GM18519 (cell line): Measurements from ENCODE around the gene ATP11A.

Source experiments
- ATAC-seq: cut with Tn5 transposase; IDR thresholded peaks from one replicate; pipeline ENCODE4 v1.9.1; 2021; ENCODE audit warnings: mild to moderate bottlenecking, moderate library complexity; ENCODE audit not compliant: unreplicated experiment, low FRiP score

The ATP11A gene

DNA sequence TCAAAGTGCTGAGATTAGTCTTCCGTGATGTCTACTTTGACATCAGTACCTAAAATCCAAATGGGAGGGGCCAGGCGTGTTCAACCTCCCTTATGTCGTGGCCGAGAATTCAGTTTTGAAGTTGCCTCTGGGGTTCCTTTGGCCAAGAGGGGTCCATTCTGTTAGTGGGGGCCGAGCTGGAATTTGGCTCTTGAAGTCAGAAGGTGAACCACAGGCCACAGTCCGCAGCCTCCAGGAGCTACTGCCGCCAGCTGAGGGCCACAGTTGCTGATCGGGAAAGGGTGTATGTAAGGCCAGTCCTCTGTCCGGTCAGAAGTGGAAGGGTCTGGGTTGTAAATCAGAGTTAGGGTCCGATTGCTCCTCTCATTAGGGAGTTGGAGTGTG is 31.0 kb downstream of the ATP11A start:
- no peak for ATAC-seq

DNA sequence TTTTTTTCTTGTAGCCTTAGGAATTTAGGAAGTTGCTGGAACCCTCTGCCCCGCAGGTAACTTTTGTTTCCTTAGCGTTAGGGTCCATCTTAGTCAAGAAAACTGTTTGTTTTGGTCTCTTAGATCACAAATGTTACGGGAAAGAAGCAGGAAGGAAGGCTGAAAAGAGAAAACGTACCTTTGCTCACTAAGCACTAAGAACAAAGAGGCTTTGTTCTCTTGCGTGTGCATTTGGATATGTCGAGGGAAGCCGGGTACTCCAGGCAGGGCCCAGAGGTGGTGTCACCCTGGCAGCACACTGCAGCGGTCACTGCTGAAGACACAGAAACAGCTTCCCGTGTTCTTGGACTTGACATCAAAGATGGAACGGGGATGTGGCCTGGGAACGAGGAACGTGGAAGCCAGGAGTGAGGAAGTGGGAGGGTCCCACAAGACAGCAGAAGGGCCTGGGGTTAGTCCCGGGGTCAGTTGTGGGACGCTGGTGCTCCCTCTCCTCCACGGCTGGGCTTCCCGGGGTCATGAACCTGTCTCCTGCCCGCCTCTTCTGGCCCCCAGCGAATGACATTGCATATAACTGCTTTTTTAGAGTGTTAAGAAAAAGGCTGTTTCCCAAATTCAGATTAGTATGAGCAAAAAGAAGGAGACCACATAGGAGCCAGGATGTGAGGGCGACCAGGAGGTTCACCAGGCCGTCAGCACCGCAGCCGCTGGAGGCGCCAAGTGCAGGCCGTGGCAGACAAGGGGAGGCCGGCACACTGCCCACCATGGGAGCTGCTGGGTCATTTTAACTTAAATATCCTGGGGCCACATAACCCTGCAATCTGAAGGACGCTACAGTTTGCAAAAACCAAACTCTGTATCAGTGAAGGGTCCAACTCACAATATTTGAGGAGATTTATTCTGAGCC is 31.6 kb downstream of the ATP11A start:
- no peak for ATAC-seq

DNA sequence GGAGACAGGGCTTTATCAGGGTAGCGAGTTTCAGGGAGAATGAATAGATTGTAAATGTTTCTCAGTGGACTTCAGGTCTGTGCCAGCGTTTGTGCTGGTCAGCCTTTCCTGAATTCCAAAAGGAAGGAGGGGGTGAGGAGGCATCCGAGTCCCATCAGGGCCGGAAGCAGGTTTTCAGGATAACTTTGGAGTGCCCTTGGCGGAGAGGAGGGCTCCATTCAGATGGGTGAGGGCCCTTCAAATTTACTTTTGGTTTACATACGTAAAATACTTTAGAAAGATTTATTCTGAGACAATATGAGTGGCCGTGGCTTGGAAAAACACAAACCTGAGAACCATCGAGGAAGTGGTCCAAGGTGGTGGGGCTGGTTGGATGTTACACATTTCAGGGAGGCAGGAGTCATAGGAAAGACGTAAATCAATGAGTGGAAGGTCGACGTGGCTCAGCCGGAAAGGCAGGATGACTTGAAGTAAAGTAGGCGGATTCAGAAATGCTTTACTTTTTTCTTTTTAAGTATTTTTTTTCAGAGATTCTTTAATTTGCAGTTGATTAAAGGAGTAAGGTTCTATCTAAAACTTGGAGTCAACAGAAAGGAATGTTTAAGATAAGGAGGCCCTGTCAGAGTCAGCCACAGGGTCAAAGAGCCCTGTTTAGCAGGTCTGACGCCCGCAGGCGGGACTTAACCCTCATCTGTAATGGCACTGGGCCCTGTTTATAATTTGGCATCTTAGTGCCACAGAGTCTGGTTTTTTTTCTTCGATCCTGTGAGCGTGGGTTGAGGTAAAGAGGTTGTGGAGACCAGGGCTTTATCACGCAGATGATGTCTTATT is 32.8 kb downstream of the ATP11A start:
- no peak for ATAC-seq

DNA sequence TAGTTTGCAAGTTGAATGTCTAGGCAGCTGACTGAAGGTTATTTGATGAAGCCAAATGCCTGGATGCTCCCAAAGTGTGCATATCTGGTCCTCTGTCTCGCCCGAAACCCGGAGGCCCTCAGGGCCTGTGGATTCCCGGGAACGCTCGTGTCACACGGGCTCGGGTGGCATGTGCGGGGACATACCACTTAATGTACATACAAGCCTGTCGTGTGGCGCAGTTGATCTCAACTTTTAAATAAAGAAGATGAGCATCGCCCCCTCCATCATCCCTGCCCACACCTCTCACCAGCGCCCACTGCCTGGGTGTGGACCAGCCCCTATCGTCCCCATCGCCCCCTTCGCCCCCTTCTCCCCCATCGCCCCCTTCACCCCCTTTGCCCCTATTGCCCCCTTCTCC is 33.9 kb downstream of the ATP11A start:
- ATAC-seq: no peak

DNA sequence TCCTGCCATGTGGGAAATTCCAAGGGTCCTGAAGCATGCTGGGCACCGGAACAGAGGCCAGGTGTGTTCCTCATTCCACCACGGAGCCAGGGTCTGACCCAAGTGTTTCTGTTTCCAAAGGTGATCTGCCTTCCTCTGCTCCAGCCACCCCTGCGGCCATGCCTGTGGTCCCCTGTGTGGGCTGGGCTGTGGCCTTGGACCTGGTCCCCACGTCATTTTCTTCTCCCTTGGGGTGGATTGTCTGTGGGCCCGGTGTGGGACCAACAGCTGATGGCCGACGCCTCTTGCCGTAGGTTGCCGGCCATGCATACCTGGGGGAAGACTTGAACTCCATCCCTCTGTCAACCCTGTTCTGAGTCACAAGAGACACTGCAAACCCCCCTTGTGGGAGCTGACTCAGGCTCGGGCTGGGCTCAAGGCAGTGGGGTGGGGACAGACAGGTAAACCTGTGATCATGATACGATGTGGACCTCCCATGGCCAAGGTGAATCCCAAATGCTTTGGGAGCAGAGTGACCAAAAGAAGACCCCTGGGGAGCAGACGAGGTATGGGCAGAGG is 35.0 kb downstream of the ATP11A start:
- no peak for ATAC-seq

DNA sequence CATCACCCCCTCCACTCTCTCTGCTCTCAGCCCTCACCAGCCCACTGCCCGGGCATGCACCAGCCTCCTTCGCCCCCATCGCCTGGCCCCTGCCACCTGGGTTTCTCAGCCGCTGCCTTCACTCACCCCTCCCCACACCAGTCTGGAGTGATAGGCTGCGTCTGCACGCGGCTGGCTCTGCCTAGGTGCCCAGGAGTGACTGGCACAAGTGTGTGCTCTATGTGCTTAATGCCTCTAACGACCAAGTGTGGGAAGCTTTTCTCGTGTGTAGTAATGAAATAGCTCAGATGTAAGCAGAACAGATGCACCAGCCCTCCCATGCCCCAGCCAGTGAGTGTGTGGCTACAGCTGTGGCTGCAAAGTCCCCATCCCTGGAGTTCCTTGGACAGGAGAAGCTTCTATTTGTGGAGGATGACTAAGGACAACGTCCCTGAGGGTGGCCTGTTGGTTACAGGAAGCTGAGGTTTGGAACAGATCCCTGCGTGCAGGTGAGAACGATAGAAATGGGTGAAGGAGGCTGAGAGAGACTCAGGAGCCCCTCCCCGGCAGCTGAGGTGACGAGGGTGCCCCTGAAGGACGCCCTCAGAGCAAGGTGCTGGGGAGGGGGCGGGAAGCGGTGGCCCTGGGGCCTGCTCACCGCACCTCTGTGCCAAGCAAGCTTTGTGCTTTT is 35.6 kb downstream of the ATP11A start:
- ATAC-seq: no peak

DNA sequence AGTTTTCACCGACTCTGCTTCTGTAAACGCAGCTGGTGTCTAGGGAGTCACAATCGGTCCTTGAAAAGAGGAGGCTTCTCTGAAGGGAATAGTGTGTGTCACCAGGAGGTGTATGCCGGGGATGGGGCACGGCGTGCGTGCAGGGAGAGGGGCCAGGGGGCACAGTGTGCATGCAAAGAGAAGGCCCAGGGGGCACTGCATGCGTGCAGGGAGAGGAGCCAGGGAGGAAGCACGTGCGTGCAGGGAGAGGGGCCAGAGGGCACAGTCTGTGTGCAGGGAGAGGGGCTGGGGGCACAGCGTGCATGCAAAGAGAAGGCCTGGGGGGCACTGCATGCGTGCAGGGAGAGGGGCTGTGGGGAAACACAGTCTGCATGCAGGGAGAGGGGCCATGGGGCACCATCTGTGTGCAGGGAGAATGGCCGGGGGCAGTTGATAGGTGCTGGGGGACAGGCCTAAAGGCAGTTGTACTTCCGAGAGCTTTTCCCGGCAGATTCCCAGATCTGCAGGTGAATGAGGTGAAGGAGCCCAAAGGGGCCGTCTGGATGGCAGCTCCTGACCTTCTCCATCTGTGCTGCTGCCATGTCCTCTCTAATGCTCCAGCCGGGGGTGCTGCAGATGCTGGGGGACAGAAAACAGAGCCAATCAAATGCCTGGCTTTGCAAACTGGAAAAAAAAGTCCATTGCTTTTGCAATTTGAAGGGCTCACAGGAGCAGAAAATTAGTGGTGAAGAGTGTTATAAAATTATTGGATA is 36.4 kb downstream of the ATP11A start:
- ATAC-seq: no peak

DNA sequence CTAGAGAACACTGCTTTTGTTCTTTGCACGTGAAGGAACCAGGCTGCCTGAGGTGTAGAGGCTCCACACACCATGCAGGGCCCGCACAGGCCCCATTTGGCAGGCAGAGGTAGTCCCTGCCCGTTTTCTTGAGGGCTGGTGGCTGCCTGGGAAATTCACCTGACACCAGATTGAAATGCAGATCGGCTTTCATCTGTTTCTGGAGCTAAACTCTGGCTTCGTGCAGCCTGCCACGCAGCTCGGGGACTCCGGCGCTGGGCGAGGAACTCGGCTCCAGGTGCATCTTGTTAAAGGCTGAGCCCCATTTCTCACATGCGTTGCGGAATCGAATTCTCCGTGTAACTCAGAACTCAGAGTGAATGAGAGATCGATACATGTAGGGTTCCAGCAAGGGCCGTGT is 37.7 kb downstream of the ATP11A start:
- no peak for ATAC-seq

DNA sequence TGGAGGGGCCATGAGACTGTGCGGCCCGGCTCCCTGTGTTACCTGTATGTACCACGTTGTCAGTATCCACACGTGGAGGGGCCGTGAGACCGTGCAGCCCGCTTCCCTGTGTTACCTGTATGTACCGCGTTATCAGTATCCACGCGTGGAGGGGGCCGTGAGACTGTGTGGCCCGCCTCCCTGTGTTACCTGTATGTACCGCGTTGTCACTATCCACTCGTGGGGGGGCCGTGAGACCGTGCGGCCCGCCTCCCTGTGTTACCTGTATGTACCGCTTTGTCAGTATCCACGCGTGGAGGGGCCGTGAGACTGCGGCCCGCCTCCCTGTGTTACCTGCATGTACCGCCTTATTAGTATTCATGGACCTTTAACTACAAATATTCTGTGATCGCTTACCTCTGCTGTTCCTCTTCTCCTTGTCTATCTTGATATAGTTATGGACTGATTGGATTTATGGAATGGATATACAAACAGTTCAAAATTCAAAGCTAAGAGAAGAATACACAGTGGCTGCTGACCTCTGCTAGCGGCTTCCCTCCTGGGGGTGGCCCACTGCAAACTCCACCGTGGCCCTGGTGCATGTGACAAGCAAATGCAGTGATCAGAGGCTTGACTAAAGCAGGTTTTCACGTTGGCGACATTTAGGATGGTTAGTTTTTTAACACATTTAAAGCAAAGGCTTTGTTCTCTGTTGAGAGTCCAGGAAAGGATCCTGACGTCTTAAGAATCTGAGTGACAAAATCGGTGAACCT is 38.7 kb downstream of the ATP11A start:
- no peak for ATAC-seq

DNA sequence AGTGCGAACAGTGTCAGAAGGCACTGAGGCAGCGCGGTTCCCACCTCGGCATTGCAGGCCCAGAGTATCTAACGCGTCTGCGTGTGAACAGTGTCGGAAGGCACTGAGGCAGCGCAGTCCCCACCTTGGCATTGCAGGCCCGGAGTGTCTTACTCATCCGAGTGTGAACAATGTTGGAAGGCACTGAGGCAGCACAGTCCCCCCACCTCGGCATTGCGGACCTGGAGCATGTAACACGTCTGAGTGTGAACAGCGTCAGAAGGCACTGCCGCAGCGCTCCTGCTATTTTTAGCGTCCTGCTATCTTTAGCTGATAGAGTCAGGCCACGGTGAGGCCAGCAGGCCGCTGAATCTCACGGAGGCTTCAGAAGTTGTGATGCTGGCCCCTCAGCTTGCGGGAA is 39.6 kb downstream of the ATP11A start:
- ATAC-seq: no peak

DNA sequence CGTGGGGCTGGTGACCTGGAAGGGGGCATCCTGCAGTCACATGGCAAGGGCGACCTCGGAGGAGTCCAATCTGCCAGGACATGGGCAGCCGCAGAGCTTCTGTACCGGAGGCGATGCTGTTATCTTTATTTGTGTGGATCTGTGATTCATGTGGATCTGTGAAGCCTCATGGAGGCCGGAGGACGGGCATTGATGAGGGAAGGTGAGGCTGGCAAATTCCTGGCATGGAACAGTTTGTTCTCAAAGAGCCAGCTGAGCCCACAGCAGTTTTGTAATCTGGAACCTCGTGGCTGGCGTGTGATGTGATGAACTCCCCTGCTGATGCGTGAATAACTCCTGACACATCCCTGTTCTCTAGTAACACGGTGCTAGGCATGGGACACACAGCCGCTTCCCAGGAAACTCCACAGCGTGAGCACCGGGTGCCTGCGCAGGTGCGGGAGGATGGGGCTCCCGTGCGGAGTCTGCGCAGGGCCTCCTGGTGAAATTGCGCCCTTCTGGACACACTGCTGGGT is 40.4 kb downstream of the ATP11A start:
- no peak for ATAC-seq

DNA sequence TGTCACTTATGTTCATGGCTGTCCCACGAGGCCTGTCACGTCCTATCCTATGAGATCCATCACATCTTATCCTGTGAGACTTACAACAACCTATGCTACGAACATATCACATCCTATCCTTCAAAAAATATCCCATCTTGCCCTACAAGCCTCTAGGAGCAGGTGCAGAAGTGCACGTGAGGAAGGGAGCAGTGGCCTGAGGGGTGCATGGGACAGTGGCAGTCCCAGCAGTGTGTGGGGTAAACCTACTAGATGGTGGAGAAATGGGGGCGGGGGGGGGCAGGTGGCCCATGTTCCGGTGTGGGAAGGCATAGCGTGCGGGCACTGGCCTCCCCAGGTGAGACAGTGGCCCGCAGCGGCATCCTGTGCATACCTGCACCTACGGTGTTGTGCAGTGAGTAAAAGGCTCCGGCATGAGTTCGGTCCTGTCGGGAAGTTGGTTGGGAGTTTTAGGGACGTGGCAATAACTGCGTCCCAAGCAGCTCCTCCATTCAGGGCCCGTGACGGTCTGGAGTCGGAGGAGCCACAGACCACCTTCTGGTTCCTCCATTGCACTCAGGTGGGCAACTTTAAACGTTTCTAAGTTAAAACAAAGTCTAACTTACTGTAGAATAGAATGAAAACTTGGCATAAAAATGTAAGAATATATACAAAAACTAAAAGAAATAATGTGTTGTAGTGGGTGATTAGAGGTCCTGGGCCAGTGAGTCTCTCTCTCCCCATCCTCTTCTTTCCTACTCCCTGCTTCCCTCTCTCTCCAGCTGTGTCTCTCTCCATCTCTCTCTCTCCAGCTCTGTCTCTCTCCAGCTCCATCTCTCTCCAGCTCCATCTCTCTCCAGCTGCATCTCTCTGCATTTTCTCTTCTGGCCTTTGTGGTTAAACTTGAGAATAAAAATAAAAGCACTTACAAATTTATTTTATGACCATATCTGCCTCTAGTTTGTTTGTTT is 42.1 kb downstream of the ATP11A start:
- ATAC-seq: no peak

DNA sequence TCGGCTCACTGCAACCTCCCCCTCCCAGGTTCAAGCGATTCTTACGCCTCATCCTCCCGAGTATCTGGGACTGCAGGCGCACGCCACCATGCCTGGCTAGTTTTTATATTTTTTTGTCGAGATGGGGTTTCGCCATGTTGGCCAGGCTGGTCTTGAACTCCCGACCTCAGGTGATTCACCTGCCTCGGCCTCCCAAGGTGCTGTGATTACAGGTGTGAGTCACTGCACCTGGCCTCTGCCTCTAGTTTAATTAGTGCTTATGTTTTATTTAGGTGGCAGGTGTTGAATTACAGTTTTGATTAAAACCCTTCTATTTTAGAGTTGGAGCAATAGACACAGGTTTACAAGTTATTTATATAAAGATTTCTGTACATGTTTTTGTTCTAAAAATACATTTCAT is 42.8 kb downstream of the ATP11A start:
- ATAC-seq: no peak

DNA sequence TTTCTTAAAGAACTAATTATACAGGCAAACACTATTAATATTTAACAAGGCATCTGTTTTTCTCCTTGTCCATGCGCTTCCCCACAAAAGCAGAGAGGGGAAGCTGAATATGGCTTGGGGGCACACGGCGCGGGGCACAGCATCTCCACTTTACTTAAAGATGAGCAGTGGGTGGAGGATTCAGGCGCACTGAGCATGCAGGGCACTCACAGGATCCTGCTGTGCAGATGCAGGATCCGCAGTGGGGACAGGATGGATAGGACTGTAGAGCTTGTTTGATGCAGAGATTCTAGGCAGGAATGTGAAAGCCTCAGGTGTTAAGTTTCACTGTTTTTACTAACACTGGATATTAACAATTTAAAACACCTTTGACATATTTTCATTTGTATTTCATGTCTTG is 43.3 kb downstream of the ATP11A start:
- no peak for ATAC-seq

DNA sequence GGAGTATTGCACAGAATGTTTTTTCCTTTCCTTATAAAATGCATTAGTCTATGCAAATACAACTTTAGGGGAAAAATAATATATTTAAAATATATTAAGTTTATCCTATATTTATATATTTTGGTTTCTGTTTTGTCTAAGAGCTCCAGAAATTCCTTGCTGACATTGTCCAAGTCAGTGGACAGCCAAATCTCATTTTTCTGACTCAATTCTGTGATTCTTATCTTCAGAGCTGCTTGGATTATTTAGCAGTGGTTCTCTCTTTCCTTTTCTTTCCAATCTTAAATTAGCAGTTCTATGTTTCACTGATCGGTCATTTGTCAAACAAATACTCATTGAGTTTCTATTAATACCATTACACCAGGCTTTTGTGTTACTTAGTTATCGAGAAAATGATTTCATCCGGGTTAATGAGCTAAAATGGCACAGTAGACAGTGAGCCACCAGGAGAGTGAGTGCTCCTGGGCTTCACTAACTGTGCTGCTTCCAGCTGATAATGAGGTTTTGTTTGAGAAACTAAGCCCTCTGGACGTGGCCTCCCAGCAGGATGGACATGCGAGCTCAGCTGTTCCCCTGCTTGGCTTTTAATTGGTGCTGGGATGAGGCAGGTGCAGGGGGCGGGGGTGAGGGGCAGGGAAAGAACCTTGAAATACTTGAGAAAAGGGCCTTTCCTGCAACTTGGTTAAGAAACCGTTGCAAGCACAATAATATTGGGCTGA is 44.0 kb downstream of the ATP11A start:
- no peak for ATAC-seq

DNA sequence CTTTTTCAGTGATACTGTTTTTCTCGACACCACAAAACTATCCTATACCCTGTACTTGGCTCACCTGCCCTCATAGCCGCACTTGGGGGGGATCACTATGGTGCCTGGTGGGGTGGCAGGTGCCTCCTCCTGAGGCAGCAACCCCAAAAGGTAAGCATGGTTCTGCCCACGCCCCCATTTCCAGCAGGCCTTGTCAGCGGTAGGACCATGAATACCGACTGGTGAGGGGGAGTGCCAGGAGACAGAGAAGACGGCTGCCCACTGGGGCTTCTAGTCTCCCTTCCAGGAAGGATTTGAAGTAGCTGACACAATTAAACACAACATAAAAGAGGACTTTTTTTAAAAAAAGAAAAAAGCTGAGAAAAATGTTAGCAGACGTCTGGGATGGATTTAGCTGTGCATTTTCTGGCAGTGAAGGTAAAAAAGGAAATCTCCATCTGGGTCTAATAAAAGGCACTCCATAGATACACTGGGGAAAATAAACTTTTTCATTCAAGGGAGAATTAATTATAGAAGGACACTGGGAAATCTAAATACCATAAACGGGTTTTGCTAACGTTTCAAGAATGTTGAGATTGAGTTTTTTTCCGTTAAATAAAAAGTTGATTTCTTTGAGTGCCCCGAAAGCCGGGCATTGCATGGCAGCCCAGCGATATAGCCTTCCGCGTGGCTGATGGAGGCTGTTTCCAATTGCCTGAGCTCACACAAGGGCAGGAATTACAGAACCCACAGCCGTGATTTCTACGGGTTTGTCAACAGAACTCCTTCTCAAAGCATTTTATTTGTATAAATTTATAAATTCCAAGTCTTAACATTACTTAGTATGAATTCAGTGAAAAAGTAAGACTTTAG is 45.1 kb downstream of the ATP11A start:
- ATAC-seq: no peak

DNA sequence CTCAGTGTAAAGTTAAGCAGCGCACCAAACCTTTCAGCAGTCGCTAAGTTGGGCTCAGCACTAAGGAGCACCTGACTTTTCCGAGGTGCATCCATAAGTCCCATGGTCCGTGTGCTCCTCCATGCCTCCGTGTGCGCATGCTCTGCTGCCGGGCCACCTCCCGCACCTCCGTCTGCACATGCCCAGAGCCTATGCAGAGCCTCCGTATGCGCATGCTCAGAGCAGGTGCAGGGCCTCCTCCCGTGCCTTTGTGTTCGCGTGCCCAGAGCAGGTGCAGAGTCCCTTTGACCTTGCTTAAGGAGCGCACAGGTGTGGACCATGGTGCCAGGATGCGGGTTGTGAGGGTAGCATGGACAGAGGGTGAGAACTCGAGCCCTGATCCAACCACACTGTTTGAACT is 46.0 kb downstream of the ATP11A start:
- ATAC-seq: no peak
